Fibroblast of mammary gland (primary cell): Measurements from ENCODE around the gene KRT84.

Experiments
- DNase-seq: peaks from one replicate; pipeline ENCODE4 v3.0.0-alpha.2; 2010; ENCODE audit warnings: low read depth
- H3K4me3 ChIP-seq: 2 replicates; pipeline ENCODE4 v1.5.1; 2011; ENCODE audit warnings: low read depth, mild to moderate bottlenecking, low read length, moderate library complexity; ENCODE audit not compliant: control insufficient read depth
- CTCF ChIP-seq: conservative IDR thresholded peaks from 2 replicates; pipeline ENCODE4 v1.5.1; 2011; ENCODE audit warnings: low read depth, low read length, inconsistent platforms; ENCODE audit not compliant: control insufficient read depth, insufficient read depth

Gene KRT84

DNA sequence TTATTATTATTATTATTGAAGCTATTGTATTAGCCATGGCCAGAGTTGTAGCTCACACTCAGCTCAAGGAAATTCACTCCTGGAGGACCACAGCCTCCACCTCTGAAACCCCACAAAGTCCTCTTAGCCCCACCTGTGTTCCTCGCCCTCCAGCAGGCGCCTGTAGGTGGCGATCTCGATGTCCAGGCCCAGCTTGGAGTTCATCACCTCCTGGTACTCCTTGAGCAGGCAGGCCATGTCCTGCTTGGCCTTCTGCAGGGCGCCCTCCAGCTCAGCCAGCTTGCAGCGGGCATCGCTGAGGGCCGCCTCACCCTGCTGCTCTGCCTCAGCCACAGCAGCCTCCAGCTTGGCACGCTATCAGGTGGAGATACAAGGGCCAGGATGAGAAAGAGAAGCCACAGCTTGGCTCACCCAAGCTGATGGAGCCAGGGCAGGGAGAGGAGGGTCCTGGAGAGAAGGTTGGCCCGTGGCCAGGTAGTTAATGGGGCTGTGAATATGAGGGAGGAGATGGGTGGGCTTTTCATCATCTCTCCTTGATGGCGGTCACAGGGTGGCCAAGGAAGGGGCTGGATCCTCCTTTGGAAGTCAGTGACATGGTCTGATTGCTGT, 23.2 kb downstream of the KRT84 start:
- peak; percentile 32 for TF ChIP-seq CTCF
- no peak for DNase-seq
- no peak overlapping the region for H3K4me3 ChIP-seq

- no peak for TF ChIP-seq CTCF
- DNase-seq = no peak
Observed at GRCh38 chr12:52361553-52361952, 23.9 kb downstream of the KRT84 start.

GRCh38 chr12:52360663-52361271, 24.7 kb downstream of the KRT84 start:
- H3K4me3 ChIP-seq = no peak overlapping the region
- no peak for DNase-seq
- TF ChIP-seq CTCF = no peak

More at GRCh38 chr12:52361553-52361952, 23.9 kb downstream of the KRT84 start:
- H3K4me3 ChIP-seq = no peak overlapping the region

DNA sequence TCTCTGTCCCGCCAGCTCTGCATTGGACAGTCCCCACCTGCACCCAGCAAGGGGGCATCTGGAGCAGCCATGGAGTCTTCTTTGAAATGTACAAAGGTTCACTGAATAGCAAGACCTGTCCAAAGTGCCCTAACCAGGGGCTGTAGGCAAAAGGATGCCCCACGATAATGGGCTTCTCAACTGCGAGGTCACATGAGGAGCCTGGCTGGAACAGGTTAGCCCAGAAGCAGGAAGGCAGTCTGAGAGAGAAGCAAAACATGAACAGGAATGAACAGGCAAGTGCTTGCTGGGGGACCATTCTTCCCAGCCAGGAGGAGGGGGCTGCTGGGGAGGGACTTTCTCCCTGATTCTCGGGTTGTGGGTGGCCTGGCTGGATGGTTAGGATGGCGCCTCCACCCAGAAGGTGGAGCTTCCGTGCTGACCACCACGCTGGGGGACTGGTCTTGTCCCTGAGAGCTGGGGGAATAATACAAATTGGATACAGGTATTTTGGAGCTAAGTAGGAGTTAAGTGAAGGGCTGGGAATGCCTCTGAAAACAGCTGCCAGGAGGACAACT, 25.3 kb downstream of the KRT84 start:
- H3K4me3 ChIP-seq = no peak overlapping the region

DNA sequence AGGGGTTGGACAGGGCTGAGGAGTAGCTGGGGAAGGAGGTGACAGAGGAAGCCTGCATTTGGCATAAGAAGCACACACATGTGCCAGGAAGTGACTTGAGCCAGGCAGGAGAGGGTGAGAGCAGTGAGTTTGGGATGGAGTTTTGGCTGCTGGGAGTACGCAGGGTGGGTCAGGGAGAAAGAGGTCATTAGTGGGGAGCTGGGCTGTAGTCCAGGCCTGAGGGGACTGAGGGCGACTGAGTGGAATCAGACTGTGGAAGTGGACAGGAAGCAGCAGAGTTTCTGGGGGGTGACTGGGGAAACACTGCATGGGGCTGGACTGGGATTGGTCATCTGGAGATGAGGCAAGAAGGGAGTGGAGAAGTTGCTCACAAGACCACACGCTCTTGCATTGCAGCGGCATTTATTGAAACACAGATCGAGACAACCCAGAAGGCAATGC, 25.8 kb downstream of the KRT84 start:
- DNase-seq = peak; percentile 11
- no peak overlapping the region for H3K4me3 ChIP-seq
- no peak for TF ChIP-seq CTCF

More for the DNA sequence above, 25.3 kb downstream of the KRT84 start:
- DNase-seq = no peak
- no peak for TF ChIP-seq CTCF

- H3K4me3 ChIP-seq = no peak overlapping the region
- no peak for DNase-seq
- no peak for TF ChIP-seq CTCF
Observed at GRCh38 chr12:52358575-52359350, 26.7 kb downstream of the KRT84 start.
